HG03064 (cell line): ENCODE data around the gene FKBP6.
"Not testable (repeated sequence)": the region's sequence is repeated elsewhere in the genome, so short reads cannot be mapped to it uniquely, and the experiment has no call there.

Experiments used
- ATAC-seq: cut with Tn5 transposase; IDR thresholded peaks from one replicate; pipeline ENCODE4 v1.9.1; 2021; ENCODE audit warnings: low read depth; ENCODE audit not compliant: unreplicated experiment

Gene FKBP6

GRCh38 chr7:73323434-73324080 is 4.4 kb upstream of the FKBP6 start:
- ATAC-seq: not testable (repeated sequence)

- not testable (repeated sequence) for ATAC-seq
Observed at GRCh38 chr7:73324081-73324845, 3.7 kb upstream of the FKBP6 start.

- not testable (repeated sequence) for ATAC-seq
Observed at GRCh38 chr7:73325424-73325823, 2.5 kb upstream of the FKBP6 start.

GRCh38 chr7:73327449-73327848 is 512 bp upstream of the FKBP6 start:
- not testable (repeated sequence) for ATAC-seq

- ATAC-seq: no peak
Observed at GRCh38 chr7:73328696-73329095, 735 bp downstream of the FKBP6 start.

GRCh38 chr7:73329861-73330581 is 2.1 kb downstream of the FKBP6 start:
- ATAC-seq: no peak

- ATAC-seq: no peak
Observed at GRCh38 chr7:73330772-73331171, 2.8 kb downstream of the FKBP6 start.

GRCh38 chr7:73332447-73332846 is 4.5 kb downstream of the FKBP6 start:
- no peak for ATAC-seq

GRCh38 chr7:73338321-73338720 is 10.4 kb downstream of the FKBP6 start:
- ATAC-seq: no peak

- no peak for ATAC-seq
Observed at GRCh38 chr7:73340514-73340913, 12.6 kb downstream of the FKBP6 start.

GRCh38 chr7:73341877-73342276 is 13.9 kb downstream of the FKBP6 start:
- ATAC-seq: no peak

- no peak for ATAC-seq
Observed at GRCh38 chr7:73342645-73343044, 14.7 kb downstream of the FKBP6 start.

GRCh38 chr7:73343671-73344380 is 15.9 kb downstream of the FKBP6 start:
- no peak for ATAC-seq

- ATAC-seq: no peak
Observed at GRCh38 chr7:73345538-73345937, 17.6 kb downstream of the FKBP6 start.

- no peak for ATAC-seq
Observed at GRCh38 chr7:73345951-73346350, 18.0 kb downstream of the FKBP6 start.

GRCh38 chr7:73349763-73350162 is 21.8 kb downstream of the FKBP6 start:
- ATAC-seq: no peak

- ATAC-seq: no peak
Observed at GRCh38 chr7:73350306-73351068, 22.5 kb downstream of the FKBP6 start.

- ATAC-seq: no peak
Observed at GRCh38 chr7:73351447-73352167, 23.6 kb downstream of the FKBP6 start.

GRCh38 chr7:73352784-73353183 is 24.8 kb downstream of the FKBP6 start:
- ATAC-seq: no peak
